Fibroblast of skin of right biceps (primary cell): ENCODE data around the gene CASQ2.

Source experiments
- DNase-seq: peaks from one replicate; pipeline ENCODE4 v3.0.0-alpha.2; 2013

CASQ2 gene

GRCh38 chr1:115768549-115768948 lies at the start of gene CASQ2:
CASQ2 (minus strand) TSS chr1:115768714; CDS start chr1:115768541, 173 bp downstream.
- no peak for DNase-seq

- DNase-seq, result no peak
Measured at GRCh38 chr1:115815694-115816093, 47.2 kb upstream of the CASQ2 start.

GRCh38 chr1:115814685-115815398 lies 46.3 kb upstream of the CASQ2 start:
- no peak for DNase-seq

- no peak for DNase-seq
Measured at GRCh38 chr1:115813727-115814126, 45.2 kb upstream of the CASQ2 start.

- DNase-seq, result no peak
Measured at GRCh38 chr1:115811140-115811828, 42.8 kb upstream of the CASQ2 start.

- DNase-seq, result no peak
Measured at GRCh38 chr1:115810609-115811008, 42.1 kb upstream of the CASQ2 start.

GRCh38 chr1:115809847-115810246 lies 41.3 kb upstream of the CASQ2 start:
- no peak for DNase-seq

- DNase-seq, result no peak
Measured at GRCh38 chr1:115809076-115809475, 40.6 kb upstream of the CASQ2 start.

- DNase-seq, result peak; percentile 74
Measured at GRCh38 chr1:115807723-115808122, 39.2 kb upstream of the CASQ2 start.

GRCh38 chr1:115805597-115805996 lies 37.1 kb upstream of the CASQ2 start:
- DNase-seq, result no peak

GRCh38 chr1:115802416-115802815 lies 33.9 kb upstream of the CASQ2 start:
- DNase-seq, result no peak

- DNase-seq, result no peak
Measured at GRCh38 chr1:115797486-115797885, 29.0 kb upstream of the CASQ2 start.

- DNase-seq, result no peak
Measured at GRCh38 chr1:115796897-115797296, 28.4 kb upstream of the CASQ2 start.

GRCh38 chr1:115796036-115796435 lies 27.5 kb upstream of the CASQ2 start:
- no peak for DNase-seq

GRCh38 chr1:115794976-115795639 lies 26.6 kb upstream of the CASQ2 start:
- no peak for DNase-seq

GRCh38 chr1:115793162-115793561 lies 24.6 kb upstream of the CASQ2 start:
- no peak for DNase-seq

- DNase-seq, result no peak
Measured at GRCh38 chr1:115791816-115792215, 23.3 kb upstream of the CASQ2 start.

GRCh38 chr1:115790846-115791245 lies 22.3 kb upstream of the CASQ2 start:
- DNase-seq, result no peak

- DNase-seq, result no peak
Measured at GRCh38 chr1:115790356-115790755, 21.8 kb upstream of the CASQ2 start.

GRCh38 chr1:115783311-115783710 lies 14.8 kb upstream of the CASQ2 start:
- no peak for DNase-seq

GRCh38 chr1:115782571-115783281 lies 14.2 kb upstream of the CASQ2 start:
- peak; percentile 92 for DNase-seq

- DNase-seq, result no peak
Measured at GRCh38 chr1:115781851-115782250, 13.3 kb upstream of the CASQ2 start.

- peak; percentile 78 for DNase-seq
Measured at GRCh38 chr1:115781343-115781742, 12.8 kb upstream of the CASQ2 start.
